GM18505 (cell line): ENCODE measurements around the gene LAMA5.

ENCODE experiments used
- ATAC-seq: cut with Tn5 transposase; IDR thresholded peaks from one replicate; pipeline ENCODE4 v1.9.1; 2021; ENCODE audit not compliant: unreplicated experiment
- POLR2A ChIP-seq: IDR thresholded peaks from 4 replicates; pipeline ENCODE4 v1.6.1; 2011; ENCODE audit warnings: borderline replicate concordance; ENCODE audit not compliant: insufficient read depth, insufficient read length; ENCODE audit errors: extremely low read depth

The LAMA5 gene

DNA sequence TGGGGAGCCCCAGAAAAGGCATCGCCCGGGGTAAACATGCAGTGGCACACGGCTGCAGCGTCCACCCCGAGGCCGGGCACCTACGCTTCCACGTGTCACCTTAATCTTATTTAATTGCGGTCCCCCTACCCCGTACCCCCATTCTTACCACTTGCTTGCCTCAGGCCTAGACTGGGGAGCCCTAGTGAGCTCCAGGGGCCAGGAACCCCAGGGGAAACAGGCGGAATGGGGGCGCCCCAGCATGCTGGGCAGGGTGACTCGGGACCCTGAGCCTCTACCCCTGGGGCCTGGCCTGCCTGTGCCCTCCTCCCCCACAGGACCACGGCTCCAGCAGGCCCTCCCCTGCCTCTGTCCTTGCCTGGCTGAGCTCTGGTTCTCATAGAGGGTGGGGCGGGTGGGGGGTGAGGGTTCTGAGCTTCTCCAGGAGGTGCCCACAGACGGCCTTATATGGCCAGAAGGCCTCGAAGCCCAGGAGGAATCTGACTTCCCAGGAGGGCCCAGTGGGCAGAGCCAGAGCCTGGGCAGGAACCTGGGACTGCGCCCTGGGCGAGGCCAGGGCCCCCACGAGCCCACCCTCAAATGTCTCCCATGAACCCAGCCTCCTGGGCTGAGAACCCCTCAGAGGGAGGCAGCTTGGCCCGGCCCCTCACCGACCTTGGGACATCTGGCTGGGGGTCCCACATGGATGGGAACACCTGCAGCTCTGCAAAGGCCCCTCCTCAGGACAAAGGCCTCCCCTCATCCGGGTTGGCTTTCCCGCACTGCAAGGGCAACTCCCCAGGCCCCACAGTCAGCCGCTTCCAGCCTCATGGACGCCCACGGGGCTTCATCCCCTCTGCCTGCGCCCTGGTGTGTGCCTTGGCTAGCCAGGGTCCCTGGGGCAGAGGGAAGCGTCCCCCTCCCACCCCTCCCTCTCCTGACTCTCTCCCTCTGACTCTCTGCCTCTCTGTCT is 5.2 kb upstream of the LAMA5 start:
- TF ChIP-seq POLR2A: no peak
- no peak for ATAC-seq

DNA sequence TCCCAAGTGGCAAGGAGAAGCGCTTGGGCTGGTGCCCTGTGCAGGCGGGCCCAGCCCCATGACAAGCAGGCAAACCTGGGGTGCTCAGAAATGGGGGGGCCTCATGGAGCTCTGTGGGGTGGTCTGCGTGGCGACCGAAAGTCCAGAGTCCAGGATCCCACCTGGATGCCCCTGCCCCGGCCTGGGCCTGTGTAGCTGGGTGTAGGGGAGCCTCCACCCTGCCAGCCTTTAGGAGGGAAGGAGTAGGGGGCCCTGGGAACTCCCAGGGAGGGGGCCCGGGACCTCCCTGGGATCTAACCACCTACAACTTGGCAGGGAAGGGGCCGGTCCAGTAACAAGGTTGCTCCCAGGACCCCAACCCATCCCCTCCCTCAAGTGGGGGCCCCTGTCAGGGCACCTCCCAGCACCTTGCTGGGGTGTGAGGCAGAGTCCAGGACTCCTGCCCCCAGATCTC is 4.5 kb upstream of the LAMA5 start:
- ATAC-seq: no peak
- TF ChIP-seq POLR2A: no peak

DNA sequence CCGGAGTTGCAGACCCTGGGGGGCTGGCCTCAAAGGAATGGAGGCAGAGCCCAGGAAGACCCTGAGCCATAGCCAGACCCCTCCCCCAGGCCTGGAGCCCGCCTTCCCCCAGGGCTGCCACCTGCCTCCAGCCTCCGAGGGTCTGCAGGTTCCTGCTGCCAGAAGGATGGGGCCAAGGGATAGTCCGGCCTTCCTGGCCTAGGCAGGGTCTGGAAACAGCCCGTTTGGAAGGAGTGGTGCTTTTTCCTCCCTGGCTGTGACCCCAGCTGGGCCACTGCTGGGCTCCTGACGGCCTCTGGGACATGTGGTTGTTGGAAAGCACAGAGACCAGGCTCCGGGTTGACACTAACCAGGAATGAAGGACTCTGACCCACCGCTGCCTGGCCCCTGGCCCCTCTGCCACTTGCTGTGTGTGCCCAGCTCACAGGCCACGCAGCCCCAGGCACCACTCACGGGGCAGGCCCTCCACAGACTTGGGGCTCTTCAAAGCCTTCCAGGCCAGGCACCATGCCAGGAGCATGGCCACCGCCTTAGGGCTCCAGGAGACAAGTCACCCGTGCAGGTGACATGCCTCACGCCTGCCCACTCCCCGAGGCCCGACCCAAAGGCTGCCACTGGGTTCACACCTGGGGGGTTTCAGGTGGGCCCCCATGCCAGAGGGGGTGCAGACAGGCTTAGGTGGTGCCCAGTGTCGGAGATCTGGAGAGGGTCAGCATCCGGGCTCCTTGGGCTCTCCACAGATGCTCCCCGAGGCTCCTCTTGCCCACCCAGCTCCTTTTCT is 3.9 kb upstream of the LAMA5 start:
- ATAC-seq: no peak
- no peak for TF ChIP-seq POLR2A

DNA sequence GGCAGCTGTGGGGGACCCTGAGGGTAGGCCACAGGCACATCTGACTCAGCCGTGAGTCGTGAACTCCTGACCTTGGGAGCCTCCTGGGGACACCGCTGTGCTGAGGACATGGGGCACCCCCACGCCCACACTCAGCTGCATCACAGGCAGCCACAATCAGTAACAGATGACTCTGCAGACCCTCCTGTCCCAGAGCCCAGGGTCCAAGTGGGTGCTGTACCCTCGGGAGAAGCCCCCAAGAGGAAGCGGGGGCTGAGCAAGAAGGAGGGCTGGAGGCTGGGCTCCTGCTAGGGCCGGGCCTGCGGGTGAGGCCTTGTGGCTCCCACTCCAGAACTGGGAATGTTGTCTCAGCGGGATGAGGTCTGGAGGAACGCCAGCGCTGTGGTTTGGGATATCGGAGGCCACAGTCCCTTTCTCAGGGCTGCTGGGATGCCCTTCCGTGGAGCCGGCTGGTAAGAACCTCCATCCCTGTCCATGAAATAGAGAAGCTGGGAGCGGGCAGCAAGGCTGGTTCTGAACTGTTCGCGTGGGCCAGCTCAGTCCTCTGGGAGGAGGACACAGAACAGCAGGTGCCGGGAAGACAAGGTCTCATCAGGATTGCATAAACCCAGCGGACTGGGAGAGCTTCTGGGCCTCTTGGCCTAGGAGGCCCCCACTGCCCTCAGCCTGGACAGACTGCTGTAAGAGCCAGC is 3.1 kb upstream of the LAMA5 start:
- no peak for TF ChIP-seq POLR2A
- no peak for ATAC-seq

DNA sequence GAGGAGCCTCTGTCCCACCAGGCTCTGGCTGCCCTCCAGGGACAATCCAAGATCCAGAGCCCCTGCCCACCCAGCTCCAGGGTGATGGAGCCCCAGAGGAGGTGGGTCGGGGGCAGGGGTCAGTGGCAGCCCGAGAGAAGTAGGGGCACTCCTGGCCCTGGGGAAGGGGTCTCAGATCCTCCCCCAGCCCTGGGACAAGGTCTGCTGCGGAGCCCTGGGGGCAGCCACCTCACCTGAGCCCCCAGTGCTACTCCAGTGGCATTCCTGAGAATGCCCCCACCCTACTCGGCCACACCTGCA is 2.7 kb upstream of the LAMA5 start:
- ATAC-seq: no peak
- no peak for TF ChIP-seq POLR2A

DNA sequence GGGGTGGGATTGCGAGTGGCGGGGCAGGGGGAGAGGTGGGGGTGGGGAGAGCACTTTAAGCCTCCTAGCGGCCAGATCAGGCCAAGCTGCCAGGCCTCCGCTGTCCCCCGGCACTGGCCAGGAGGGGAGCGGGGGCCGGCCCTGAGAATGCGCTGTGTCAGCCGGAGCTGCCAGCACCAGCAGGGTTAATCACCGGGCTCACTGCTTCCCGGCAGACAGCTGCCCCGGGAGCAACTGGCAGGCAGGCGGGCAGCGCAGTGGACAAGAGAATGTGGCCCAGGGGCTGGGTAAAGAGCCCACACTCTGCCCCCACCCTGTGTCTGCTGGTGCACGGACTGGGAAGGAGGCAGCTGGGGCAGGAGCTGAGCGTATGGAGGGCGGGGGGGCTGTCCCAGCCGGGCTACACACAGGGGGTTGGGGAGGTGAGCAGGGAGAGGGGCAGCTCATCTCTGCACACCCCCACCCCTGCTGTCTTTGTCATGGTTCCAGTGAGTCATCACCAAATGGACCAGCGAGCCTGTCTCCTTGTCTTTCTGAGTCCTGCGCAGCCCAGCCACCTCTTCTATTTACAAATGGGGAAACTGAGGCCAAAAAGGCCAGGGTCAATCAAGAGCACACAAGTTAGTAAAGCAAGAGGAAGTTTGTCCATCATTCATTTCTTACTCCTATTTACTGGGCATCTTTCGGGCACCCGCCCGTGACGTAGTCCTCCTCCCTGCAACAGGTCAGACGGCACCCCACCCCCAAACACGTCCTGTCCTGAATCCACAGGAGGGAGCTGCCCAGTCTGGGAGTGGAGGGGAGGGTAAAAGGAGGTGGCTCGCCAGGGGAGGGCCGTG is 2.1 kb upstream of the LAMA5 start:
- no peak for ATAC-seq
- no peak for TF ChIP-seq POLR2A

DNA sequence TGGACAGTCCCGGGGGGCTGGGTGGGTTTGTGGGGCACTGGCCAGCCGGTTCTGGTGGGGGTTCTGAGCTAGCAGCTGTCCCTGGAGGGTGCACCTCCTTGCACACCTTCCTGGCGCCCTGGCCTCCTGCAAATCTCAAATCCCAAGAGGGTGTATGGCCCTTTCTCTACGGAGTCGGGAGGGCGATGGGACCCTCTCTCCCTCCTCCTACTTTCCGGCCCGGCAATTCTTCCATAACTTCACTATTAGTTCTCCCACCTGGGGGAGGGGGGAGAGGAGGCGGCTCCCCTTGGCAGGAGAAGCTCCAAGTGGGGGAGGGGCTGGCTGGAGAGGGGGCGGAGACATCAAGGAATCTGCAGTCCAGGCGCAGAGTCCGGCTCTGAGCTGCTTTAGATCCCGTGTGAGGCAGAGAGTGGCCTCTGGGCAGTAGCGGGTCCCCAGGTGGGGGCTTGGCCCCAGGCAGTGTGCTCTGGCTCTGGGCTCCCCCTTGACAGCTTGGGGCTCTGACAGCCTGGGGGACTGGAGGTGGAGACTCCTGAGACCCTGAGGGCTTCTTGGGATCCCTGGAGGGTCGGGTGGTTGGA is 1.4 kb upstream of the LAMA5 start:
- ATAC-seq: no peak
- no peak for TF ChIP-seq POLR2A

DNA sequence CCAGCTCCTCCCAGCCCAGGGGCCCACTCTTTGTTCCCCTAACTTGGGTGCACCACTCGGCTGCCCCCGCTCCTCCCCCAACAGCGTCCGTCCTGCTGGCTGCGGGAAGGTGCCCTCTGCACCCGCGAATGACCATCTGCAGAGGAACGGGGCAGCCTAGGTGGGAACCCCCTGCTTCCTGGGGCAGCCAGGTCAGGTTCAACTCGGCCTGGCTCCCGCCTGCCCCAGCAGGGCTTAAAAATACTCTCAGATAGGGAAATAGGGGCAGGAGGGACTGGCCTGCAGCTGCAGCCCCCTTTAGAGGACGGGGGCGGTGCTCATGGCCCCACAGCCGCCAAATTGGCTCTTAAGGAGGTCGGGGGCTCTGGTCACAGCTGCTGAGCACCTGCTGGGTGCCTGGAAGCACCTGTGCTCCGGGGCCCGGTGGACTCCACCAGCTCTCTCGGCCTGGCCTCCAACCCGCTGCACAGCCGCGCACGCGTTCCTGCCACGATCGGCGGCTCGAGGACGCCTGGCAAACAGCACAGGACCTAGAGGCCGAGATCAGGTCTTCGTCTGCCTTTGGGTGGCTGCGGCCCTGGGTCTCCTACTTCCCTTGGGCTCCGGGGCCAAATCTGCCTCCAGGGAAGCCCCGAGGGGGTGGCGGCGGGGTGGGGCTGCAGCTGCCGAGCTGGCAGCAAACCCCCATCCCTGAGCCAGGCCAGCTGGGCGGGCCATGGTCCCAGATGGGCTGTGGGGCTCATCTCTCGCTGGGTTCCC is 700 bp upstream of the LAMA5 start:
- ATAC-seq: no peak
- no peak for TF ChIP-seq POLR2A

DNA sequence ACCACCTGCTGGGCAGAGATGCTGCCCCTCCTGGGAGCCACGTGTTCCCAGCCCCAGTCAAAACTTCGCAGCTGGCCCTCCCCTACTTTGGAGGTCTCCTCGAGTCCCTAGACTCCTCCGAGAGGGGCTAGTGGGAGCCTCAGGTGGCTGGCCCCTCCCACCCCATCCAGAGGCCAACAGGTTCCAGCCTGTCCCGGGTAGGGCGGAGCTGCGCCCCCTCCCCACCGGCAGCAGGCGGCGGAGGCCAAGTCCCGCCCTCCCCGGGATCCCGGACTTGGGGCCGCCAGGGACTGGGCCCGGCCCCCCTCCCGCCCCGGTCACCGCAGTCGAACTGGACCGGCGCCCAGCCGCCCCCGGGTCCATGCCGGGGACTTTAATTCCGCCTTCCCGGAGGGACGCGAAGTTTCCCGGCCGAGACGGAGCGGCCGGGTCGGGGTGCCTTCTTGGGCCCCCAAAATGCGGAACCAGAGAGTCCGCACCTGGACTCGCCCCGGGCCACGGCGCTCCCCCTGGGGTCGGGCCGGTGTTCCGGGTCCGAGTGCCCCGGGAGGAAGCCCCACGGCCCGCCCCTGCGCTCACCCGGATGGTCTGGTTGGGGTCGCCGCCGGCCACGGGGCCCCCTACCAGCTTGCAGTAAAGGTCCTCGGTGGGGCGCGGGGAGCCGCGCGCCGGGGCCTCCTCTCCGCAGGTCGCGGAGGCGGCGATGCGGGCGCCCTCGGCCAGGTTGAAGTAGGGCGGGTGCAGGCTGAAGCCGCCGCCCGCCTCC is 559 bp downstream of the LAMA5 start:
- no peak for TF ChIP-seq POLR2A
- no peak for ATAC-seq

DNA sequence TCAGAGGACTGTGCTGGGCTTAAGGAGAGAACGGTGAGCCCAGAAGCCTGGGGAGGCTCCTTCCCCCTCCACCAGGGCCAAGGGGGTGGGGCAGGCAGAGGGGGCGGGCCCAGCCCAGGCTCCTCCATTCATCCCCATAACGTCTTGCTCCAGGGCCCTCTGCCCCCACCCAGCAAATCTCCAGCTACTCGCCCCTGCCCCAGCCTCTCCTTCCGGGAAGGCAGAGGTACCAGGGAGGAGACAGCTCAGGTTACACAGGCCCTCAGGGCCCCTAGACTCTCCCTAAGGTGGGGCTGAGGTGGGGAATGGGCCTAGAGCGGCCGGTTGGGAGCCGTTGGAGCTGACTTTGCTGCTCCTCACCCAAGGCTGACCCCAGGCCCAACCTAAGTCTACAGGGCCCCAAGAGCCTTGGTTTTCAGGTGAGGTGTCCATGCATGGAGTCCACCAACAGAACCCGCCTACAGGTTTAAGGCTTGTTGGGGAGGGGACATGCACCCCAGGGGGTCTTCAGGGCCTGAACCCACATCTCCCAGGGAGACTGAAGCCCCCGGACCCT is 1.2 kb downstream of the LAMA5 start:
- no peak for ATAC-seq
- no peak for TF ChIP-seq POLR2A
